Activated CD8-positive, alpha-beta memory T cell treated with anti-CD3 and anti-CD28 coated beads, Interleukin-2, amount 50 U/mL, for 24 hours (primary cell): Measurements from ENCODE around the gene FAM174C.

Experiments
- DNase-seq: peaks from one replicate; pipeline ENCODE4 v3.0.0-alpha.2; 2020; ENCODE audit errors: extremely low read depth

FAM174C gene

GRCh38 chr19:1261798-1262622, 13.3 kb upstream of the FAM174C start:
- DNase-seq, result no peak

DNA sequence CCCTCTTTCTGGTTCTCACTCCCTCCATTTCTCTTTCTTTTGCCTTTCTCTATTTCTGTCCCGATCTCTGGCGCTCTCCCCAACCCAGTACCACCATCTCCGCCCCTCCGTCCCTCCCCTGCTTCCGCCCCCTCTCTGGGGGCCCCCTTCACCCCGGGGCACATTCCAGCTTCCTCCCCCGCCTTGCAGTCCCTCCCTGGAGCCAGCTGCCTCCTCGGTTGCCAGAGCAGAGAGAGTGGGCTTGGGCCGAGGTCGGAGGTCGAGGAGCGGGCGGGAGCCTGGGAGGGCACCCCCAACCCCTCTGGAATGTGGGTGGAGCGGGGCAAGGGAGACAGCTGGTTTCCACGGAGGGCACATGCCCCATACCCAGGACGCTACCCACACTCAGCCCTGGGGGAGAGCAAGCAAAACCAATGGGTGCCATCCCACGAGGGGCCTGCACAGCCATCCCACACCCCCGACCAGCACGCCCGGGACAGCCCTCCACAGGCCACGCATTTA, 12.7 kb upstream of the FAM174C start:
- no peak for DNase-seq

GRCh38 chr19:1263188-1263587, 12.1 kb upstream of the FAM174C start:
- no peak for DNase-seq

- no peak for DNase-seq
Observed at GRCh38 chr19:1264801-1265614, 10.3 kb upstream of the FAM174C start.

DNA sequence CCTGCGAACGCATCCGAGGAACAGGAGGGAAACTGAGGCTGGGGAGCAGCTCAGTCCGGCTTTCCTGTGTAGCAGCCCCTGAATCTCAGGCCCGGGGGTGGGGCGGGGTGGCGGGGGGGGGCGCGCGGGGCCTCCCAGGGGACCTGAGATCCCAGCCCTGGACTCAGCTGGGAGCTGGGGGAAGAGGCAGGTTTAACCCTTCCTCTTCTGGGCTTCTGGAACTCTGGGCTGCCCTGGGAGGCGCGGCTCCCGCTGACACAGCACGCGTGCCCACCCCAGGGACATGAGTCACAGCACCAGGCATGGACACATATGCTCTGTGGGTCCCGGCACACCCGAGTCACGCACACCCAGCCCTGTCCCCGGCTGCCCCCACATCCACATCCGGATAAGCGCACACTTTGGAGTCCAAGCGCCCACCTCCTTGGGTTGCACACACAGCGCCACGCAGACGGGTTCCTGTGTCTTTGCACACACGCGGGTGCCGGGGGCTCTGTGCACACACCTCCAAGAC, 9.7 kb upstream of the FAM174C start:
- no peak for DNase-seq

GRCh38 chr19:1266129-1266915, 9.0 kb upstream of the FAM174C start:
- no peak for DNase-seq

DNA sequence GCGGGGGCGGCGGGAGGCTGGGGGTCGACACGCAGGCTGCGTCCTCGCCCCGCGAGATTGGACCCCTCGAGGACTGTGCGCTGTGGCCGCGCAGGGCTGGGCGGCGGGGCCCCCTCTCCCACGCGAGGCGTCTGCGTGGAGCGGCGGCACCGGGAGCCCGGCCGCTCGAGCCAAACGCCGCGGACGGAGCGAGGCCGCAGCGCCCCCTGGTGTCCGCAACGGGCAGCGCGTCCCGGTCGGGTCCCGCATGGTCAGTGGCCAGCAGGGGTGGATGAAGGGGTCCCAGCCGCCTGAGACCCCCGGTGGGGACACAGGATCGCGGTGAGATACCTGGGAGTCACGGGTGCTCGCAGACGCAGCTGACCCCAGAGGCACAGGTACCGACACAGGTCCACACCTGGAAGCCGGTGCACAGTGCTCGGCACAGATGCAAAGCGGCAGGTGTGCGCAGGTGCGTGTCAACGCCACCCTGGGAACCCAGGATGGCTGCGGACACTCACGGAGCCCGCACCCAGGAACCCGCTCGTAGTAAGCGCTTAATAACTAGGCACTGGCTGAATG, 8.3 kb upstream of the FAM174C start:
- DNase-seq, result no peak

DNA sequence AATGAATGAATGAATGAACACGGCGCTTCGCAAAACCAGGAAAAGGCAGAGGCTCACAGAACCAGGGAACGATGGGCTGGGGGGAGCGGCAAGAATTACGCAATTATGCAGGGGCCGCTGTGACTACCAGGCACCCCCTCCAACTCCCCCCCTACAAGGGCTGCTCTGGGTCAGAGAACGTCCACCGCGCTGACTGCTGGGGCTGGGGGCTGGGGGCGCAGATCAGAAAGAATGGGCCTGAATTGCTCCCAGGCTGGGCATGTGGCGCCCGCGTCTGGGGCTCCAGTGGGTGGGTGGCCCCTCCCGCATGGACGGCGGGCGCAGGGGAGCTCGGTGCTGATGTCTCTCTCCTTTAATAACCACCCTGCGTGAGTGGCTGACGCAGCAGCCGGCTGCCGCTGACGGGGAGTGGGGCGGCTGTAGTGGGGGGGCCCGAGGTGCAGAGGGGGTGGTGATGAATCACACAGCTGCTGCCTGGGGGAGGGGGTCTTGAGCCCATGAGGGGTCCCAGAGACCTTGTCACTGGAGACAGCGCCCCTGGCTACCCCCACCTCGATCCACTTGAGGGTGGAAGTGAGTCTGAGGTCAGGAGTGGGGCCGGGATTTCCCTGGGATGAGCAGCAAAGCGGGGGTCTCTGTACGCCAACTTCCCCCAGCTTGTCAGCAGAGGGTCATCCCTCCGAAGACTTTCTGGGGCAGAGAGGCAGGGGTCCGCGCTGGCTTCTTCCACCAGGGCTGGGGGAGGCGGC, 7.7 kb upstream of the FAM174C start:
- no peak for DNase-seq

GRCh38 chr19:1268226-1269064, 6.9 kb upstream of the FAM174C start:
- DNase-seq, result no peak

- peak; percentile 98 for DNase-seq
Observed at GRCh38 chr19:1269065-1269477, 6.3 kb upstream of the FAM174C start, which contains the start of gene CIRBP. CIRBP (plus strand) TSS chr19:1269332; CDS start chr19:1270934, 1,602 bp downstream.

DNA sequence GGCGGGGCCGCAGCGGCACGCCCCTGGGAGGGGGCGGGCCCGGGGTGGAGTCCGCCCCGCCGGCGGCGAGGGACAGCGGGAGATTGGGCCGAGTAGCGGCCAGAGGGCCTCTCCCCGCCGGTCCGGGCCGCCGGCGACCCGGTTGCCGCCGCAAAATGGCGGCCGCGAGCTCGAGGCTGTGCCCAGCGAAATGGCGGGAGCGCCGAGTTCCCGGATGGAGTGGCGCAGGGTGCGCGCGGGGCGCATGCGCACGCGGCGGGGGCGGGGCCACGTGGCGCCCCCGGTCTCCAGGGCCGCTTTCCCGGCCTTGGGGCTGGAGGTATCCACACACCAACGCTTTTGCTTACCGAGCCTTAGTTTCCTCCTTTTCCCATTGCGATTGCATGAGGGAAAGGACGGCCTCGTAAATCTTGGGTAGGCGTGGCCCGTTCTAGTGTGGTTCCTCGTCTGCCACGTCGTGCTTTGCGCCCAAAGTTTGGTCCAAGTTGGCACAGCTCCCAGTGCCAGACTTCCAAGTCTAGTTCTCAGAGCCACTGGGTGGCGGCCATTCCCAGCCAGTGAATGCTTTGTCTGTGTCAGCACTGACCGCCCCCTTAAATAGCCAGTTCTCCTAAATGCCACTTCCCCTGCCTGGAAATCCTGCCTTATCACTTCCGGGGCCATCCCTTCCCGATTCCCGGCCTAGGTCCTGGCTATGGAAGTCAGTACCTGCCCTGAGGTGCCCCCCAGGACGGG, 5.7 kb upstream of the FAM174C start:
- DNase-seq, result no peak

- no peak for DNase-seq
Observed at GRCh38 chr19:1270213-1270853, 5.0 kb upstream of the FAM174C start.

DNA sequence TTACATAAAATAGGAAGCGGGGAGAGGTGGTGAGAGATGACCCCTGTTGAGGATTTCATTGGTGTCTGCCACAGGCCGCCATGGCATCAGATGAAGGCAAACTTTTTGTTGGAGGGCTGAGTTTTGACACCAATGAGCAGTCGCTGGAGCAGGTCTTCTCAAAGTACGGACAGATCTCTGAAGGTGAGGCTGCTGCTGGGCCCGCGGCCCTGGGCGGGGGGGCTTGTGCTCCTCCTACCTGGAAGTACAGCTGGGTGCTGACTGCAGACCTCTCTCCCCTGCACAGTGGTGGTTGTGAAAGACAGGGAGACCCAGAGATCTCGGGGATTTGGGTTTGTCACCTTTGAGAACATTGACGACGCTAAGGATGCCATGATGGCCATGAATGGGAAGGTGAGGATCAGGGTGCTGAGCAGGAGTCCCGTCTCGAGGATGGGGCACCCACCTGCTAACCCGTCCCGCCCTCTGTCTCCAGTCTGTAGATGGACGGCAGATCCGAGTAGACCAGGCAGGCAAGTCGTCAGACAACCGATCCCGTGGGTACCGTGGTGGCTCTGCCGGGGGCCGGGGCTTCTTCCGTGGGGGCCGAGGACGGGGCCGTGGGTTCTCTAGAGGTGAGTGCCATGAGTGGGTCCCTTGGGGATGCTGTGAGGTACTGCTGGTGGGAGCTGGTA, 4.3 kb upstream of the FAM174C start:
- no peak for DNase-seq

- DNase-seq, result no peak
Observed at GRCh38 chr19:1271528-1272422, 3.6 kb upstream of the FAM174C start.

DNA sequence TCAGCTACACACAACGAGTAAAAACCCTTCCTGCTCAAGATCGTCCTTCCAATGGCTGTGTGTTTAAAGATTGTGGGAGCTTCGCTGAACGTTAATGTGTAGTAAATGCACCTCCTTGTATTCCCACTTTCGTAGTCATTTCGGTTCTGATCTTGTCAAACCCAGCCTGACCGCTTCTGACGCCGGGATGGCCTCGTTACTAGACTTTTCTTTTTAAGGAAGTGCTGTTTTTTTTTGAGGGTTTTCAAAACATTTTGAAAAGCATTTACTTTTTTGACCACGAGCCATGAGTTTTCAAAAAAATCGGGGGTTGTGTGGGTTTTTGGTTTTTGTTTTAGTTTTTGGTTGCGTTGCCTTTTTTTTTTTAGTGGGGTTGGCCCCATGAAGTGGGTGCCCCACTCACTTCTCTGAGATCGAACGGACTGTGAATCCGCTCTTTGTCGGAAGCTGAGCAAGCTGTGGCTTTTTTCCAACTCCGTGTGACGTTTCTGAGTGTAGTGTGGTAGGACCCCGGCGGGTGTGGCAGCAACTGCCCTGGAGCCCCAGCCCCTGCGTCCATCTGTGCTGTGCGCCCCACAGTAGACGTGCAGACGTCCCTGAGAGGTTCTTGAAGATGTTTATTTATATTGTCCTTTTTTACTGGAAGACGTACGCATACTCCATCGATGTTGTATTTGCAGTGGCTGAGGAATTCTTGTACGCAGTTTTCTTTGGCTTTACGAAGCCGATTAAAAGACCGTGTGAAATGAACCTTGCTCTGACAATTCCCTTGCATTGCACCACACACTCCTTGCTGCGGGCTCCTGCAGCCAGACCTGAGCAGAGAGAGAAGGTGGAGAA, 2.7 kb upstream of the FAM174C start:
- DNase-seq, result no peak
